A673 (cell line): Measurements from ENCODE around the gene CGNL1. TPM values are rescaled to one million over a fixed set of nuclear protein-coding genes. Genes with fewer than 3 reads are reported as not detected.

Source experiments
- BruUV-seq: library from RNA; stranded (reverse); fragments of 400-500 nt; replicated peaks from 2 replicates; lab custom pipeline; 2021; lab: Mats Ljungman, UMichigan
- CTCF ChIA-PET: fragments of 300-600 bp; sonication (Branson Sonifier 250); formaldehyde crosslinking; loops from one replicate; lab custom pipeline; 2022; ENCODE audit warnings: antibody characterized with exemption; lab: Charles Lee
- POLR2A ChIA-PET: fragments of 300-600 bp; sonication (Branson Sonifier 250); formaldehyde crosslinking; loops from one replicate; lab custom pipeline; 2022; ENCODE audit warnings: antibody characterized with exemption; ENCODE audit not compliant: low non-redundant PET; lab: Charles Lee
- DNase-seq: peaks from one replicate; pipeline ENCODE4 v3.0.0-alpha.2; 2015; ENCODE audit warnings: low spot score
- H3K27ac ChIP-seq: fragments of 200-600 bp; sonication (generic); 2 replicates; pipeline ENCODE4 v1.5.1; 2016; ENCODE audit warnings: mixed run types, low read depth, mild to moderate bottlenecking, mixed read lengths, antibody characterized with exemption, low read length; ENCODE audit not compliant: poor library complexity, severe bottlenecking
- H3K27me3 ChIP-seq: fragments of 200-600 bp; sonication (generic); replicated peaks from 2 replicates; pipeline ENCODE4 v1.6.1; 2017; ENCODE audit warnings: mixed run types, low read depth, mild to moderate bottlenecking, mixed read lengths, antibody characterized with exemption, low read length; ENCODE audit not compliant: insufficient read depth, poor library complexity
- H3K36me3 ChIP-seq: fragments of 200-600 bp; sonication (generic); 2 replicates; pipeline ENCODE4 v1.6.1; 2016; ENCODE audit warnings: mixed run types, mild to moderate bottlenecking, mixed read lengths, antibody characterized with exemption, low read length; ENCODE audit not compliant: insufficient read depth, poor library complexity, severe bottlenecking
- H3K4me1 ChIP-seq: fragments of 200-600 bp; sonication (generic); 2 replicates; pipeline ENCODE4 v1.6.1; 2017; ENCODE audit warnings: mixed run types, mild to moderate bottlenecking, mixed read lengths, antibody characterized with exemption, low read length; ENCODE audit not compliant: insufficient read depth, poor library complexity, severe bottlenecking
- H3K4me3 ChIP-seq: fragments of 200-600 bp; sonication (generic); 2 replicates; pipeline ENCODE4 v1.5.1; 2016; ENCODE audit warnings: low read depth, mixed run types, mild to moderate bottlenecking, mixed read lengths, low read length; ENCODE audit not compliant: poor library complexity, severe bottlenecking
- H3K9me3 ChIP-seq: fragments of 200-600 bp; sonication (generic); 2 replicates; pipeline ENCODE4 v1.6.1; 2016; ENCODE audit warnings: mixed run types, low read depth, mild to moderate bottlenecking, mixed read lengths, antibody characterized with exemption, low read length; ENCODE audit not compliant: poor library complexity, severe bottlenecking
- CTCF ChIP-seq: fragments of 300-800, 200-600 bp; sonication (generic); conservative IDR thresholded peaks from 2 replicates; pipeline ENCODE4 v1.5.1; 2017; ENCODE audit warnings: low read depth, mild to moderate bottlenecking, antibody characterized with exemption, low read length, moderate library complexity, mixed read lengths
- EZH2 ChIP-seq: fragments of 200-600 bp; sonication (generic); IDR thresholded peaks from 2 replicates; pipeline ENCODE4 v1.6.1; 2017; ENCODE audit warnings: borderline replicate concordance, low read depth, mild to moderate bottlenecking, mixed read lengths, antibody characterized with exemption, low read length; ENCODE audit not compliant: poor library complexity, severe bottlenecking
- intact Hi-C: fragments of 100-400 bp; cut with micrococcal nuclease; formaldehyde crosslinking; loops from one replicate; pipeline ENCODE4 v1.10.0; 2022; ENCODE audit not compliant: unreplicated experiment
- total RNA-seq: library from RNA; stranded (reverse); gene quantifications from 2 replicates; pipeline ENCODE4 v1.2.3, GENCODE V29; 2021

Gene CGNL1
- total RNA-seq, 1 experiment from 2014 or later, result 0.58 TPM

DNA sequence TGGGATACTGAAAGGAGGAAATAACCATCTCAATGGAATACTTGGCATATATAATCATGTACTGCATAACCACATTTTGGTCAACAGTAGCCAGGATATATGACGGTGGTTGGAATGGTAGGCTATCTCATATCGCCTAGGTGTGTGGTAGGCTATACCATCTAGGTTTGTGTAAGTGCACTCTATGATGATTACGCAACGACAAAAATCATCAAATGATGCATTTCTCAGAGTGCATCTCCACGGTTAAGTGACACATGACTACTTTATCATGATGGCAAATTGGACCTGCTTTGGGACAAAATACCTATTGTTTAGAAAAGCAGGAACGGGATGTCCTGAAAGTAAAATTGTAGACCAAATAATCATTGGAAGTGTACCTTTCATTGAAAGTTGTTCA is 218.2 kb downstream of the CGNL1 start:
- no peaks in the 10 kb centered on the region for H3K4me1 ChIP-seq
- DNase-seq, result no peak
- intact Hi-C loops, result no loop called here
- no peak overlapping the region for H3K27ac ChIP-seq
- H3K27me3 ChIP-seq, result peaks cover 10% of the 10 kb centered on the region
- TF ChIP-seq CTCF (no peak), EZH2 (no peak)
- ChIA-PET POLR2A (no interaction called here), CTCF (no interaction called here)
- H3K4me3 ChIP-seq, result no peak overlapping the region
- H3K36me3 ChIP-seq, result no peaks in the 10 kb centered on the region
- H3K9me3 ChIP-seq, result no peaks in the 10 kb centered on the region
- BruUV-seq, result no TSS peak

DNA sequence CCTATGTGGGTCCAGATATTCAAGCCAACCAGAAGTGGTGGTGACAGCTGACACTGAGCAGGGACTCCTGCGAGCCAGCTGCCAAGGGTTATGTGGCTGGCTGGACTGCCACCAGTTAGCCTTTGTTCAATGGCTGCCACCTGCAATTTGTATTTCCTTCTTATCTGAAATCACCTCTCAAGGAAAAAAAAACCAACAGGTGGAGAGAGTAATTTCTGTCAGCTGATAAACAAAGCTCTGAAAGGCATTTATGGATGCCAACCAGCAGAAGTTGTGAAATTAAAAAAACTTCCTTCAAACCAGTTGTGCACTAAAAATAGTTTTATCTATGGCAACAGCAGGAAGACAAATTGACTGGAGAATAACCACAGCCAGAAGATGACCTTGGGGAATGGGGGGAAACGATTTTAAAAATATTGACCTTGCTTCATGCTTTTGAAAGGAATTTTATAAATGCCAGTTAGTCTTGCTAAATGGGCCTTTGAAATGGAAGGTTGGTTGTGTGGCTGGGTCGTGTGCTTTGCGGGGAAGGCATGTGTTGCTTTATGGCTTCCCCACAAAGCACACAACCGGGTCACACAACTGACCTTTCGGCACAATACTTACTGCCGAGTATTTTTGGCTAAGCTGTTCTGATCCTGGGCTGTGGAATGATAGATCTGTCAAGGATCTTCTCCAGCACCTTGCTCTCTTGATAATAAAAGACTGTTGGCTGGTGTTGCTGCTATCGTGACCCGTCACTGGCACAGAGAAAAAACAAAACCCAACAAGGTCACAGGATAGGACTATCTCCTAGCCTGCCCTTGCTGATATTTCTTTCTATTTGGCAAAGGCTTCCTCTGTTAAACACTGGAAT is 218.9 kb downstream of the CGNL1 start:
- Histone ChIP-seq H3K4me1 (no peaks in the 10 kb centered on the region), H3K9me3 (no peaks in the 10 kb centered on the region), H3K36me3 (no peaks in the 10 kb centered on the region), H3K27ac (no peak overlapping the region), H3K4me3 (no peak overlapping the region), H3K27me3 (peaks cover 13% of the 10 kb centered on the region)
- BruUV-seq, result no TSS peak
- DNase-seq, result no peak
- TF ChIP-seq CTCF (no peak), EZH2 (no peak)
- ChIA-PET POLR2A (no interaction called here), CTCF (no interaction called here)
- intact Hi-C loops, result no loop called here

DNA sequence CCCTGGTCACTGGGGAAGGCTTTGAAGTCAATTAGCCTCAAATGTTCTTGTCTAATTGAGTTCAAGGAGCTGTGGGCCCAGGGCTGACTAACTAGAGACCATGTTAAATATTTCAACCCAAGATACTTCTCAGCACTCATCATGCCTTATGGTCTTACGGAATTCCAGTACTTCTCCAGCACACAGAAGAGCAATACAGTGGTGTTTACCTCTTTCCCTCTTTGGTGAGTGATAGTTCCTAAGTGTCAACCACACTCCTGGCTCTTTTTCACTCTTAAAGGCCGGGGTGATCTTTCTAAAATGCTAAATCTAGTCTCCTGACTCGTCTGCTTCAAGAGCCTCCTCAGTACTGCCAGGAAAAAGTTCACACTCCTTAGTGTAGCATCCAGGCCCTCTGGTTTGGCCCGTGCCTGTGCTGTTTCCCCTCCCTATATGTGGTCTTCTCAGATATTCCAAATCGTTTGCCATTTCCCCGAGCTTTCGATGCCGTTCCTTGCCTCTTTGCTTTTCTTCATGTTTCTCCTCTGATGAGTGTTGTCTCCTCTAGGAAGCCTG is 220.1 kb downstream of the CGNL1 start:
- DNase-seq, result no peak
- no peaks in the 10 kb centered on the region for H3K9me3 ChIP-seq
- no peak overlapping the region for H3K27ac ChIP-seq
- ChIA-PET POLR2A (no interaction called here), CTCF (no interaction called here)
- no peaks in the 10 kb centered on the region for H3K36me3 ChIP-seq
- intact Hi-C loops, result no loop called here
- no peak for TF ChIP-seq EZH2
- TF ChIP-seq CTCF, result no peak
- no TSS peak for BruUV-seq
- H3K4me1 ChIP-seq, result no peaks in the 10 kb centered on the region
- no peak overlapping the region for H3K4me3 ChIP-seq
- peaks cover 15% of the 10 kb centered on the region for H3K27me3 ChIP-seq
